Activated T-cell treated with anti-CD3 and anti-CD28 coated beads, Interleukin-2, amount 50 U/mL, for 48 hours (primary cell): ENCODE measurements around the gene IRX4.
"Not testable (repeated sequence)": the region's sequence is repeated elsewhere in the genome, so short reads cannot be mapped to it uniquely, and the experiment has no call there.

Experiments
- DNase-seq, 2 experiments: peaks; one replicate each; pipeline ENCODE4 v3.0.0-alpha.2; 2020

IRX4 gene

GRCh38 chr5:1876660-1877064 is 6.1 kb downstream of the IRX4 start:
- DNase-seq: peak; percentile 35 to 38

- DNase-seq: peak; percentile 32 to 34
These were observed 6.7 kb downstream of the IRX4 start for GRCh38 chr5:1875843-1876659.

- DNase-seq: peak in 1 of 2 experiments; percentile 21
These were observed 7.4 kb downstream of the IRX4 start for GRCh38 chr5:1875281-1875842.

- no peak for DNase-seq
These were observed 7.9 kb downstream of the IRX4 start for GRCh38 chr5:1874771-1875220.

- DNase-seq: no peak
These were observed 8.4 kb downstream of the IRX4 start for GRCh38 chr5:1874348-1874747.

GRCh38 chr5:1873243-1873959 is 9.3 kb downstream of the IRX4 start:
- DNase-seq: no peak

- DNase-seq: no peak
These were observed 11.3 kb downstream of the IRX4 start for GRCh38 chr5:1871441-1871840.

- DNase-seq: not testable (repeated sequence)
These were observed 12.1 kb downstream of the IRX4 start for GRCh38 chr5:1870435-1871272.

- no peak for DNase-seq
These were observed 13.7 kb downstream of the IRX4 start for GRCh38 chr5:1868886-1869475.

- DNase-seq: no peak
These were observed 14.9 kb downstream of the IRX4 start for GRCh38 chr5:1867815-1868143.

- DNase-seq: no peak
These were observed 15.5 kb downstream of the IRX4 start for GRCh38 chr5:1867114-1867814.

- DNase-seq: no peak
These were observed 16.8 kb downstream of the IRX4 start for GRCh38 chr5:1865948-1866347.

- DNase-seq: no peak
These were observed 17.2 kb downstream of the IRX4 start for GRCh38 chr5:1865486-1865885.

- DNase-seq: no peak
These were observed 17.8 kb downstream of the IRX4 start for GRCh38 chr5:1864896-1865440.

- no peak for DNase-seq
These were observed 21.8 kb downstream of the IRX4 start for GRCh38 chr5:1860949-1861348.

GRCh38 chr5:1860021-1860610 is 22.6 kb downstream of the IRX4 start:
- DNase-seq: no peak

GRCh38 chr5:1859099-1859498 is 23.6 kb downstream of the IRX4 start:
- DNase-seq: no peak

- DNase-seq: no peak
These were observed 24.3 kb downstream of the IRX4 start for GRCh38 chr5:1858436-1858835.

- DNase-seq: no peak
These were observed 25.5 kb downstream of the IRX4 start for GRCh38 chr5:1857256-1857600.

- DNase-seq: no peak
These were observed 26.0 kb downstream of the IRX4 start for GRCh38 chr5:1856596-1857255.

- DNase-seq: no peak
These were observed 27.1 kb downstream of the IRX4 start for GRCh38 chr5:1855596-1855995.
